ENCODE data around the gene SH3BGRL2.

- TF ChIP-seq POLR2A (IDR thresholded peaks at IDR 0.05) (no peak), CTCF (IDR thresholded peaks at IDR 0.05) (no peak)
Observed at GRCh38 chr6:79673947-79674346, 42.8 kb downstream of the SH3BGRL2 start.
